Daoy (cell line): Measurements from ENCODE around the gene POLD2. TPM values are rescaled to one million over a fixed set of nuclear protein-coding genes. Genes with fewer than 3 reads are reported as not detected.

ENCODE experiments used
- DNase-seq: peaks from one replicate; pipeline ENCODE4 v3.0.0-alpha.2; 2015; ENCODE audit warnings: low read depth
- total RNA-seq: library from RNA; depleted of rRNA; stranded (reverse); fragments of >200 nt; shearing (Covaris generic); gene quantifications from 2 replicates; pipeline ENCODE4 v1.2.3, GENCODE V29; 2014

POLD2 gene
- total RNA-seq, 1 experiment from 2014 or later: 204 TPM

GRCh38 chr7:44082541-44083207 lies 40.7 kb downstream of the POLD2 start:
- DNase-seq: peak; percentile 100

DNA sequence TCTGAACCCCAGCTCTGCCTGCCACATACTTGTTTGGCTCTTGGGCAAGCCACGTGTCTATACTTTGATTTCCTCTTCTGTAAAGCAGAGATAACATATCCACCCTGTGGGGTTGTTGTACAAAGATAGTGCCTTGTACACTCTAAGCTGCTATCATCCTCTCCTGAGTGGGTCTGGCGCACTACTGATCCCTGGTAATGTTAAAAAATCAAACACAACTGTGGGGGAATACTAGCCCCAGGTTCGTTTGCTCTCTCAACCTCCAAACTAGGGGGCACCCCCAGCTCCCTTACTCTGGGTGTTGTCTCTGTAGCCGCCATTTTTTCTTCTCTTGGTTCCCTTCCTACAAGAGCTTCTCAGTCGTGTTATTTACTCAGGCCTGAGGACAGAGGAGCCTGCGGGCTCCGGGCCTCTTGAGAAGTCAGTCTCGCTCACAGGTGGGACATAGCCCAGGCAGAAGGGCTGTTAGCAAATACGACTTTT lies 42.0 kb downstream of the POLD2 start:
- no peak for DNase-seq

DNA sequence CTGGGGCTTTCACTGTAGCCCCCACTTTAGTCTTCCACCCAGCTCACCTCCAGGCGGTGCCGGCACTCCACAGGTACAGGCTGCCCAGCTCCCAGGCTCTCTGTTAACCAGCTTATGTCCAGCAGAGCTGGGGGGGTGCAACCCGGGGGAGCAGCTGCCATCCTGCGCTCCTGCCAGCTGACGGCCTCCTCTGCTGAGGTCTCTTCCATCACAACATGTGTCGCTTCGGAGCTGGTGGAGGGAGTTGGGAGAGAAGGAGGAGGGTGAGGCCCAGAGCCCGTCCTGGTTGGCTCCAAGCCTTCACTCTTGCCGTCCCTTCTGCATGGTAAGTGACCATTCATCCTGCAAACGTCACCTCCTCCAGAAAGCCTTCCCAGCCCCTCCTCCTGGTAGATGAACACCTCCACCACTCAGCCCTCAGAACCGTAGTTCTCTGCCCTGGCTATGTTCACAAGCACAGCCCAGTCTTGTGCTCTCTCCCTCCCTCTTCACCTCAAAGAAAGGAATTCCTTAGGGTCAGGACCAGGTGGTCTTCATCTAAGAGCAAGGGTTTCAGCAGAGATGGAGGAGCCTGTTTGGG lies 42.6 kb downstream of the POLD2 start:
- no peak for DNase-seq

DNA sequence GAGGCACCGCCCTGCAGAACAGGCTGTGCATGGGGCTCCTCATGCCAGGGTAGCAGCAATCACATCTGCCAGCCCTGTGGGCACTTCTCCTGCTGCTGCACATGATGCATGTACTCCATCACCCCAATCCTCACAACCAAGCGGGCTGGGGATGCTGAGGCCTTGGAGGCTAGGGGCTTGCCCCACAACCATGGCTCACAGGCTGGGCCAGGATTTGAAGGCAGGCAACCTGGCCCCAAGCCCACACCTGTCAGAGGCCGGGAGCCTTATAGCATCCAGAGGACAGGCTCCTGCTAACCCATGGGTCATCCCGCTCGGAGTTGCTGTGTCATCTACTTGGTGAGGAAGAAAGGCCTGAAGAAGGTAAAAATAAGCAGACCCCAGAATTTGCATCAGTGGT lies 43.2 kb downstream of the POLD2 start:
- no peak for DNase-seq

- no peak for DNase-seq
Measured at GRCh38 chr7:44079331-44080021, 43.9 kb downstream of the POLD2 start.

DNA sequence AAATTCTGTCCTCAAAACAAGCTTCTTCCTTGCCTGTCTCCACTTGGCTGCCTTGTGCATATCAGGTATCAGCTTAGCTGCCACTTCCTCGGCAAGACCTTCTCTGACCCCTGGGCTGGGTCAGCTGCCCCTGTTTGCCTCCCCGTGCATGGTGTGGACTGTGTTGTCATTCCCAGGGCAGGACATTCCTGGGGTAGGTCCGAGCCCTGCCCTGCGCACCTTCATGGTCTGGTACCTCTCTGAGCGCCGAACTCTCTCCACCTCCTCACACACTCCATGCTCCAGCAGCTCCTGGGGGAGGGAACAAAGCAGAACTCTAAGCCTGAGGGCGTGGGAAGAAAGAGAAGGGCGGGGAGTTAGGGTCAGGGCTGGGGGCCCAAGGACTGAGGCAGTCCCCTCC lies 44.8 kb downstream of the POLD2 start:
- no peak for DNase-seq

DNA sequence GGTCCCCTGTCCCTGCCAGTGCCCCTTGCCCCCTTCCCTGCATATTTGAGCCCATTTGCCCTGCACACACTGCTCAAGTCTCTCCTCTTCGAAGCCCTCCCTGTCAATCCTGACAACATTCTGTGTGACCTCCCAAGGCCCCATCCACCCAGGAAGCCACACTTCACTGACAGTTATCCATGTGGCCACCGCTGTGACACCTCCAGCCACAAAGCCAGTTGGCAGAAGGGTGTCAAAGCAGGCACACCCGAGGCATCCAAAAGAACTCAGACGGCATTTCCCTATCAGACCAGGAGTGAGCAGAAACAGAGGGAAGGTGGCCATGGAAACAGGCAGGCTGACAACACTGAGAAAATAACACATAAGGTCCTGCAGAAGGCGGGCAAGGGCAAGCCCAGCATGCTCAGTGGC lies 45.7 kb downstream of the POLD2 start:
- DNase-seq: no peak

DNA sequence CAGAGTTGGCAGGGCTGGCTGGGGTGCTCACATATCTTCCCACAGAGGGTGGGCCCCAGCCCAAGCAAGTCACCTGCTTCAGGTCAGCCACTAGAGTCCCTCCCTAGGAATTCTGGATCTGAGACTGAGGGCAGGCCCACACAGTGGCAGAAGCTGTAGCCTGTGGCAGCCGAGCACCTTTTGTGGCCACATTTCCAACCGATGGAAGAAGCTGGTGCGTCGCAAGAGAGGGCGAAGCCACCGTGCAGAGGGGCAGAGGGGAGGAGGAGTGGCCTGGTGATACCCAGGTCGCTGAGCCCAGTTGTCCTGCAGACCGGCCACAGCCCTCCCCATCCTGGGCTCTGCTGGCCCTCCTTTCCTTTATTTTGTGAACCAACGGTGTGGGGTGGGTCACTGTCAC lies 46.3 kb downstream of the POLD2 start:
- no peak for DNase-seq

- no peak for DNase-seq
Measured at GRCh38 chr7:44076101-44076895, 47.0 kb downstream of the POLD2 start.

- DNase-seq: no peak
Measured at GRCh38 chr7:44075296-44076075, 47.9 kb downstream of the POLD2 start.

- DNase-seq: no peak
Measured at GRCh38 chr7:44074349-44074695, 49.0 kb downstream of the POLD2 start.

GRCh38 chr7:44073664-44074348 lies 49.5 kb downstream of the POLD2 start:
- peak; percentile 94 for DNase-seq

- peak; percentile 98 for DNase-seq
Measured at GRCh38 chr7:44072364-44073231, 50.8 kb downstream of the POLD2 start.

GRCh38 chr7:44071726-44072363 lies 51.5 kb downstream of the POLD2 start:
- no peak for DNase-seq

DNA sequence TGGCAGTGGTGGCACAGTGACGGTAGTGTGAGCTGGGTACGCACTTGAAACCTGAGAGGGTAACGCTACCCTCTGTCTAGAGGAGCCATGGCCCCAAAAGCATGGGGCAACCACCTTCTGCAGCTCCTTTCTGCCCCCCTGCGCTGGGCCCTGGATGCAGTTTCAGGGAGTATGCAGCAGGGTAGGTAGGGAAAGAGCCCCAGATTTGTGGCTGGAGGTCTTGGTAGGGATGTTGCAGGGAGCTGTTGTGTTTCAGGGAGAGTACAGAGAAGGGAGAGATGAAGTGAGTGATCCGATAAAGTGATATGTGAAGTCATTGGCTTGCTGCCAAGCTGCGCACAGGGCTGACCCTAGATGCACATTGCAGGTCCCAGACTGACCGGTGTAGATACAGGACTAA lies 55.3 kb downstream of the POLD2 start:
- peak; percentile 56 for DNase-seq

- DNase-seq: no peak
Measured at GRCh38 chr7:44067064-44067951, 56.0 kb downstream of the POLD2 start.

DNA sequence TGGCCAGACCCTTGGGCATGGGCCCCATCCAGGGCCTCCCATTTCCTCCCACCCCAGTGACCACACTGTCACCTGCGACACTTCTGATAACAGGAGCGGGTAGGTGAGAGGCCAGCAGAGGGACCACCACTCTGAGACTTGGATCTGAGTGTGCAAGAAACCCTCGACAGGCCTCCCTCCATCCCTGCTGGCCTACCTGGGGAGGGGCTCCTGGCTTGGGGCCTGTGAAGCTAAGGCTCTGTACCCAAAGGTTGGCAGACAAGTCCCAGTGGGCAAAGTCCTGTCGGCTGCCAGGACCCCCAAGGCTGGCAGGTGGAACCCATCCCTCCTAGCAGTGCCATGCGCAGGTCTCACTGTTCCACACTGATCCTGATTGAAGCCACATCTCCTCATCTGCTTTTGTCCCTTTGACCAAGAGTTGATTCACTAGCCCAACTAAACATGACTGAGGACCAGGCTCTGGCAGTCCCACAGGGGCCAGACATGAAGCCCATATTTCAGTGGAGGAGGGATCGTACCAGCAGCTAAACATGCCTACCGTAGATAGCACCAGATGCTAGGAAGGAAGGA lies 56.8 kb downstream of the POLD2 start:
- no peak for DNase-seq

GRCh38 chr7:44066111-44066460 lies 57.3 kb downstream of the POLD2 start:
- no peak for DNase-seq
